HCT116 (cell line): ENCODE results near the gene SH3TC1. TPM values are rescaled to one million over a fixed set of nuclear protein-coding genes. Genes with fewer than 3 reads are reported as not detected.

Source experiments
- ATAC-seq: fragments of 200-7000 bp; cut with Tn5 transposase; 2 replicates; pipeline ENCODE4 v1.9.1; 2020; ENCODE audit warnings: mild to moderate bottlenecking, moderate library complexity
- BruUV-seq: library from RNA; stranded (reverse); fragments of 400-500 nt; replicated peaks from 2 replicates; lab custom pipeline; 2021; lab: Mats Ljungman, UMichigan
- CTCF ChIA-PET: fragments of 300-600 bp; sonication (Branson Sonifier 250); formaldehyde crosslinking; loops from one replicate; lab custom pipeline; 2021; ENCODE audit warnings: antibody characterized with exemption; lab: Charles Lee
- POLR2A ChIA-PET: fragments of 300-600, 350-600 bp; sonication (Branson Sonifier 250); formaldehyde crosslinking; loops from one replicate; lab custom pipeline; 2021; ENCODE audit warnings: antibody characterized with exemption; lab: Charles Lee
- RAD21 ChIA-PET, 2 experiments: fragments of 300-600 bp; sonication (Branson Sonifier 250); formaldehyde crosslinking; loops; one replicate each; lab custom pipeline; 2023; ENCODE audit warnings: low total read pairs in 2 of 2; ENCODE audit not compliant: uncharacterized antibody in 2 of 2, unreplicated experiment in 2 of 2, low non-redundant PET in 1 of 2; lab: Charles Lee
- DNase-seq: peaks from one replicate; pipeline ENCODE4 v3.0.0-alpha.2; 2010; ENCODE audit warnings: low read depth, low spot score
- H2AFZ ChIP-seq: fragments of 200-600 bp; shearing (Covaris generic), sonication (generic); 2 replicates; pipeline ENCODE4 v1.6.1; 2017; ENCODE audit warnings: low read depth, mixed run types, mixed read lengths, antibody characterized with exemption, low read length; ENCODE audit not compliant: poor library complexity, severe bottlenecking
- H3K27ac ChIP-seq: 2 replicates; pipeline ENCODE4 v1.5.1; 2012; ENCODE audit warnings: low read depth, low read length
- H3K27me3 ChIP-seq: fragments of 200-600 bp; sonication (generic); 2 replicates; pipeline ENCODE4 v1.6.1; 2016; ENCODE audit warnings: mixed run types, low read length, mixed read lengths; ENCODE audit not compliant: insufficient read depth
- H3K36me3 ChIP-seq, 2 experiments: fragments of 200-500 bp in 1 of 2; fragments of 200-600 bp in 1 of 2; sonication (Bioruptor generic) in 1 of 2; sonication (generic) in 1 of 2; 2 replicates each; pipeline versions ENCODE4 v1.5.1 to v1.6.1; 2014 to 2016; ENCODE audit warnings: low read length in 2 of 2, inconsistent platforms in 1 of 2, mixed read lengths in 1 of 2, mixed run types in 1 of 2; ENCODE audit not compliant: insufficient read depth in 2 of 2, control insufficient read depth in 1 of 2
- H3K4me1 ChIP-seq, 2 experiments: fragments of 200-600 bp in 1 of 2; sonication (generic) in 1 of 2; 2 replicates each; pipeline versions ENCODE4 v1.5.1 to v1.6.1; 2012 to 2017; ENCODE audit warnings: low read length in 2 of 2, inconsistent platforms in 1 of 2, mild to moderate bottlenecking in 1 of 2, mixed read lengths in 1 of 2, mixed run types in 1 of 2, moderate library complexity in 1 of 2; ENCODE audit not compliant: insufficient read depth in 2 of 2, control insufficient read depth in 1 of 2
- H3K4me2 ChIP-seq: fragments of 200-600 bp; sonication (generic); 2 replicates; pipeline ENCODE4 v1.6.1; 2017; ENCODE audit warnings: mixed run types, low read length, mixed read lengths
- H3K4me3 ChIP-seq, 2 experiments: fragments of 200-600 bp in 1 of 2; sonication (generic) in 1 of 2; replicated peaks in 1 of 2; 2 replicates each; pipeline ENCODE4 v1.5.1; 2011 to 2016; ENCODE audit warnings: low read length in 2 of 2, control low read depth in 1 of 2, low read depth in 1 of 2, mild to moderate bottlenecking in 1 of 2, mixed read lengths in 1 of 2, mixed run types in 1 of 2
- H3K79me2 ChIP-seq: fragments of 200-600 bp; sonication (generic); 2 replicates; pipeline ENCODE4 v1.6.1; 2017; ENCODE audit warnings: mild to moderate bottlenecking, mixed run types, low read length, moderate library complexity, mixed read lengths; ENCODE audit not compliant: insufficient read depth
- H3K9ac ChIP-seq: fragments of 200-600 bp; sonication (generic); 2 replicates; pipeline ENCODE4 v1.6.1; 2016; ENCODE audit warnings: low read length, mixed read lengths
- H3K9me2 ChIP-seq: fragments of 200-600 bp; sonication (generic), shearing (Covaris generic); 2 replicates; pipeline ENCODE4 v1.6.1; 2017; ENCODE audit warnings: mixed run types, mild to moderate bottlenecking, moderate library complexity; ENCODE audit not compliant: insufficient read depth
- H3K9me3 ChIP-seq, 2 experiments: fragments of 200-500 bp in 1 of 2; fragments of 200-600 bp in 1 of 2; sonication (Bioruptor generic) in 1 of 2; sonication (generic) in 1 of 2; 2 replicates each; pipeline ENCODE4 v1.6.1; 2014 to 2017; ENCODE audit warnings: low read length in 2 of 2, mixed read lengths in 2 of 2, inconsistent platforms in 1 of 2, low read depth in 1 of 2, mild to moderate bottlenecking in 1 of 2, mixed run types in 1 of 2, moderate library complexity in 1 of 2; ENCODE audit not compliant: control insufficient read depth in 1 of 2, insufficient read depth in 1 of 2
- H4K20me1 ChIP-seq: fragments of 200-600 bp; sonication (generic), shearing (Covaris generic); 2 replicates; pipeline ENCODE4 v1.6.1; 2017; ENCODE audit warnings: mixed run types, mild to moderate bottlenecking, moderate library complexity; ENCODE audit not compliant: insufficient read depth
- CBX3 ChIP-seq: IDR thresholded peaks from 2 replicates; pipeline ENCODE4 v1.6.1; 2012; ENCODE audit warnings: low read depth
- CEBPB ChIP-seq: IDR thresholded peaks from 2 replicates; pipeline ENCODE4 v1.6.1; 2012; ENCODE audit warnings: low read depth
- ELF1 ChIP-seq: IDR thresholded peaks from 2 replicates; pipeline ENCODE4 v1.6.1; 2012; ENCODE audit warnings: low read depth, borderline replicate concordance
- EZH2 ChIP-seq: fragments of 200-600 bp; sonication (generic); IDR thresholded peaks from 2 replicates; pipeline ENCODE4 v1.6.1; 2017; ENCODE audit warnings: antibody characterized with exemption, mixed run types
- EZH2phosphoT487 ChIP-seq: fragments of 200-600 bp; IDR thresholded peaks from 2 replicates; pipeline ENCODE4 v1.6.1; 2018; ENCODE audit warnings: antibody characterized with exemption, borderline replicate concordance
- FOSL1 ChIP-seq: IDR thresholded peaks from 2 replicates; pipeline ENCODE4 v1.6.1; 2012; ENCODE audit warnings: low read depth
- JUND ChIP-seq: IDR thresholded peaks from 2 replicates; pipeline ENCODE4 v1.6.1; 2012
- POLR2A ChIP-seq: IDR thresholded peaks from 2 replicates; pipeline ENCODE4 v1.7.0; 2011; ENCODE audit warnings: borderline replicate concordance; ENCODE audit not compliant: insufficient read depth, insufficient read length; ENCODE audit errors: extremely low read depth
- POLR2AphosphoS5 ChIP-seq: IDR thresholded peaks from 2 replicates; pipeline ENCODE4 v1.6.1; 2011; ENCODE audit warnings: mild to moderate bottlenecking, low read depth, low read length, moderate library complexity
- RAD21 ChIP-seq: IDR thresholded peaks from 2 replicates; pipeline ENCODE4 v1.6.1; 2012; ENCODE audit warnings: low read depth, mild to moderate bottlenecking
- SIN3A ChIP-seq: IDR thresholded peaks from 2 replicates; pipeline ENCODE4 v1.6.1; 2012; ENCODE audit warnings: low read depth
- SP1 ChIP-seq: IDR thresholded peaks from 2 replicates; pipeline ENCODE4 v1.6.1; 2012; ENCODE audit warnings: low read depth
- SRF ChIP-seq: IDR thresholded peaks from 2 replicates; pipeline ENCODE4 v1.6.1; 2012; ENCODE audit warnings: low read depth
- ZBTB33 ChIP-seq: IDR thresholded peaks from 2 replicates; pipeline ENCODE4 v1.6.1; 2011; ENCODE audit warnings: mild to moderate bottlenecking, low read length, moderate library complexity; ENCODE audit not compliant: insufficient replicate concordance; ENCODE audit errors: extremely low read depth
- ZFX ChIP-seq: fragments of 450-650 bp; IDR thresholded peaks from 2 replicates; pipeline ENCODE4 v1.6.1; 2017
- ZNF274 ChIP-seq: fragments of 200-500 bp; sonication (Bioruptor generic); IDR thresholded peaks from 2 replicates; pipeline ENCODE4 v1.6.1; 2014; ENCODE audit warnings: mild to moderate bottlenecking, low read depth, low read length, inconsistent platforms
- intact Hi-C: fragments of 100-400 bp; cut with micrococcal nuclease; formaldehyde crosslinking; loops from 2 replicates; pipeline ENCODE4 v1.10.0; 2022
- total RNA-seq: library from RNA; stranded (reverse); gene quantifications from one replicate; pipeline ENCODE4 v1.2.1, GENCODE V29; 2021; ENCODE audit not compliant: unreplicated experiment
- TF ChIP-seq, protein P1 (sequence below): IDR thresholded peaks from 2 replicates; pipeline ENCODE4 v1.6.1; 2012; ENCODE audit warnings: low read depth
- TF ChIP-seq, protein P2 (sequence below): IDR thresholded peaks from 2 replicates; pipeline ENCODE4 v1.6.1; 2012
- TF ChIP-seq, protein P3 (sequence below): IDR thresholded peaks from 2 replicates; pipeline ENCODE4 v1.6.1; 2012

The SH3TC1 gene
- total RNA-seq, 1 experiment from 2014 or later, result 12.5 TPM

DNA sequence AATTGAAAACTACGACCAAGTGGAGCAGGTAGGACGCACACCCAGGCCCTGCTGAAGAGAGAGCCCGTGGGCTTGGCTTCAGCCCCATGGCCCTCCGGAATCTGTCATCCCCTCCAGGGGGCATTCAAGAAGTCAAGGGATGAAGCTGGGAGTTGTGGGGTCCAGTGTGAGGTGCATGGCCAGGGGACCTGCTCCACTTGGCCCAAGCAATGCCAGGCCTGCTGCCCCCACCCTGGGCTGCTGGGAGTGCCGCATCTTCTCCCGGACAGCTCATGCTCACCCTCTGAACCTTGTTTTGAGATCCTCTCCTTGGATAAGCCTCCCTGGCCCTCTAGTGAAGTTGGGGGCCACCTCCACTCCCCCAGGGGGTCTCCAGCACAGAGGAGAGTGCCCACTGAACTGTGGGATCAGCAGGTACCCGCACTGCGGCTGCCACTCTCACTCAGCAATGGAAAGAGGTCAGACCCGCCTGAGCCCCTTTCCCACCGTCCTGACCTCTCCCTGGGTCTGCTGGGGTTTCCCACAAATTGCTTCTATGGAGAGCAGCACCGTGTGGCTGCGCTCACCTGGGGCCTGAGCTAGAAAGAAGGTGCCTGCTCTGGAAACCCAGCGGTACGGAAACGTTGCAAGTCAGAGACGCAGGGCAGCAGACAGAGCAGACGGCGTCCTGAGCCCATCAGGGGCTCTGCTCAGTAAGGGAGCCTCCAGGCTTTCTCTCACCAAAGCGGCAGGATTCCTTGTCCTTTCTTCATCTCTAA lies 35.5 kb upstream of the SH3TC1 start:
- ATAC-seq (no peak), DNase-seq (no peak)
- intact Hi-C loops, result no loop called here
- Histone ChIP-seq H2AFZ (no peak overlapping the region), H3K36me3 (no peaks in the 10 kb centered on the region), H3K79me2 (no peaks in the 10 kb centered on the region), H3K4me1 (peaks cover 5 to 19% of the 10 kb centered on the region in 2 experiments), H3K9me2 (no peaks in the 10 kb centered on the region), H3K9me3 (peaks cover 0 to 4% of the 10 kb centered on the region in 2 experiments; a peak in 1 of 4 replicates), H3K9ac (no peak overlapping the region), H3K27me3 (no peaks in the 10 kb centered on the region), H4K20me1 (no peaks in the 10 kb centered on the region), H3K27ac (no peak overlapping the region), H3K4me3 (no peak overlapping the region), H3K4me2 (peak overlapping the region; percentile 39)
- no TSS peak for BruUV-seq
- CTCF ChIA-PET, result interaction anchor here (0.7 kb wide), 1 partner anchor 13 kb away, joined by 3 read pairs; no protein-coding TSS in a partner anchor
- RAD21 ChIA-PET, result no interaction called here
- POLR2A ChIA-PET, result no interaction called here
- TF ChIP-seq, protein P1, sequence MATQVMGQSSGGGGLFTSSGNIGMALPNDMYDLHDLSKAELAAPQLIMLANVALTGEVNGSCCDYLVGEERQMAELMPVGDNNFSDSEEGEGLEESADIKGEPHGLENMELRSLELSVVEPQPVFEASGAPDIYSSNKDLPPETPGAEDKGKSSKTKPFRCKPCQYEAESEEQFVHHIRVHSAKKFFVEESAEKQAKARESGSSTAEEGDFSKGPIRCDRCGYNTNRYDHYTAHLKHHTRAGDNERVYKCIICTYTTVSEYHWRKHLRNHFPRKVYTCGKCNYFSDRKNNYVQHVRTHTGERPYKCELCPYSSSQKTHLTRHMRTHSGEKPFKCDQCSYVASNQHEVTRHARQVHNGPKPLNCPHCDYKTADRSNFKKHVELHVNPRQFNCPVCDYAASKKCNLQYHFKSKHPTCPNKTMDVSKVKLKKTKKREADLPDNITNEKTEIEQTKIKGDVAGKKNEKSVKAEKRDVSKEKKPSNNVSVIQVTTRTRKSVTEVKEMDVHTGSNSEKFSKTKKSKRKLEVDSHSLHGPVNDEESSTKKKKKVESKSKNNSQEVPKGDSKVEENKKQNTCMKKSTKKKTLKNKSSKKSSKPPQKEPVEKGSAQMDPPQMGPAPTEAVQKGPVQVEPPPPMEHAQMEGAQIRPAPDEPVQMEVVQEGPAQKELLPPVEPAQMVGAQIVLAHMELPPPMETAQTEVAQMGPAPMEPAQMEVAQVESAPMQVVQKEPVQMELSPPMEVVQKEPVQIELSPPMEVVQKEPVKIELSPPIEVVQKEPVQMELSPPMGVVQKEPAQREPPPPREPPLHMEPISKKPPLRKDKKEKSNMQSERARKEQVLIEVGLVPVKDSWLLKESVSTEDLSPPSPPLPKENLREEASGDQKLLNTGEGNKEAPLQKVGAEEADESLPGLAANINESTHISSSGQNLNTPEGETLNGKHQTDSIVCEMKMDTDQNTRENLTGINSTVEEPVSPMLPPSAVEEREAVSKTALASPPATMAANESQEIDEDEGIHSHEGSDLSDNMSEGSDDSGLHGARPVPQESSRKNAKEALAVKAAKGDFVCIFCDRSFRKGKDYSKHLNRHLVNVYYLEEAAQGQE, result no peak
- no peak for TF ChIP-seq SIN3A
- TF ChIP-seq CEBPB, result no peak
- TF ChIP-seq, protein P2, sequence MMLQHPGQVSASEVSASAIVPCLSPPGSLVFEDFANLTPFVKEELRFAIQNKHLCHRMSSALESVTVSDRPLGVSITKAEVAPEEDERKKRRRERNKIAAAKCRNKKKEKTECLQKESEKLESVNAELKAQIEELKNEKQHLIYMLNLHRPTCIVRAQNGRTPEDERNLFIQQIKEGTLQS, result no peak
- TF ChIP-seq SRF, result no peak
- no peak for TF ChIP-seq POLR2A
- TF ChIP-seq JUND, result no peak
- no peak for TF ChIP-seq ZBTB33
- TF ChIP-seq RAD21, result no peak
- TF ChIP-seq, protein P3, sequence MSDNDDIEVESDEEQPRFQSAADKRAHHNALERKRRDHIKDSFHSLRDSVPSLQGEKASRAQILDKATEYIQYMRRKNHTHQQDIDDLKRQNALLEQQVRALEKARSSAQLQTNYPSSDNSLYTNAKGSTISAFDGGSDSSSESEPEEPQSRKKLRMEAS, result no peak
- TF ChIP-seq ZFX, result no peak
- no peak for TF ChIP-seq ELF1
- no peak for TF ChIP-seq CBX3
- no peak for TF ChIP-seq POLR2AphosphoS5
- no peak for TF ChIP-seq FOSL1
- no peak for TF ChIP-seq EZH2
- TF ChIP-seq ZNF274, result no peak
- no peak for TF ChIP-seq EZH2phosphoT487
- TF ChIP-seq SP1, result no peak
